Jurkat, Clone E6-1 (cell line): Measurements from ENCODE around the gene COPS4.
"Not testable (repeated sequence)": the region's sequence is repeated elsewhere in the genome, so short reads cannot be mapped to it uniquely, and the experiment has no call there.

Experiments
- DNase-seq: peaks from one replicate; pipeline ENCODE4 v3.0.0-alpha.2; 2011; ENCODE audit warnings: low read depth, low spot score
- H3K4me3 ChIP-seq: 2 replicates; pipeline ENCODE4 v1.5.1; 2011; ENCODE audit warnings: mild to moderate bottlenecking, low read length, control low read depth, moderate library complexity

The COPS4 gene

DNA sequence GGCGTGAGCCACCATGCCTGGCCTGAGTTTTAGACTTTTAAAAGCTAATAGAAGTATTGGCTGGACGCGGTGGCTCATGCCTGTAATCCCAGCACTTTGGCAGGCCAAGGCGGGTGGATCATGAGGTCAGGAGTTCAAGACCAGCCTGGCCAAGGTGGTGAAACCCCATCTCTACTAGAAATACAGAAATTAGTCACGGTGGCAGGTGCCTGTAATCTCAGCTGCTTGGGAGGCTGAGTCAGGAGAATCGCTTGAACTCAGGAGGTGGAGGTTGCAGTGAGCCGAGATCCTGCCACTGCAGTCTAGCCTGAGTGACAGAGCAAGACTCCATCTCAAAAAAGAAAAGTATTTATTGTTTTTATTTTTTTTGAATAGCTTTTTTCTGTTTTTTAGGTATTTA, 39.8 kb downstream of the COPS4 start:
- DNase-seq, H3K4me3 ChIP-seq: not testable (repeated sequence)

DNA sequence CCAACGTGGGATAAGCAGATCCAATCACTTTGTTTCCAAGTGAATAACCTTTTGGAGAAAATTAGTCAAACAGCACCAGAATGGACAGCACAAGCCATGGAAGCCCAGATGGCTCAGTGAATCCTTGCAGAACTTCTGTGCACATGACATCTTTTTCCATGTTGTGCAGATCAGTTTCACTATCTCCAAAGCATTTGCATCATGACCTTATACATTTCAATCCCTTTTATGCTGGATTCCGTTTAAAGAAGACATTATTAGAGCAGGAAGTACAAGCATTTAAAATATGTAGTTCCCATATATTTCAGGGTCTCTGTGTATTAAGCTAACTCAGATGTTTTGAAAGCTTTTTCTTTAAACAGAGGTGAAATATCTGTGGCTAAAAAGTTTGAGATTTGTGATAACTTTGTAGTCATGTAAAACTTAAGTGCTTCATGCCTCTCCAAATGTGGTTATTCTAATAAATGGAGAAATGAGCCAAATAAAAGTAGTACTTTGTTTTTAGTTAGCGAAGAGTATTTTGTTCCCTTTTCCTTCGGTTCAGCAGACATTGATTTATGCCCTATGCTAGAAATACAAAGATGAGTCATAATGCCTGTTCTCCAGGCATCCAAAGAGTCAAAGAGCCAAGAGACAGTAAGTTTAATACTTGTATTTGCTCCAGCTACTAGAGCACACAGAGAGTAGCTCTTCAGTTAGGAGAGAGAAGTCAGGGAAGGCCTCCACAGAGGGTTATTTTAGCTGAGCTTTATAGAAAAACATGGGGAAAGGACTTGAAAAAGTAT, 40.5 kb downstream of the COPS4 start:
- no peak overlapping the region for H3K4me3 ChIP-seq
- DNase-seq: no peak

- DNase-seq: no peak
- no peak overlapping the region for H3K4me3 ChIP-seq
Measured at GRCh38 chr4:83080561-83080960, 45.6 kb downstream of the COPS4 start.

DNA sequence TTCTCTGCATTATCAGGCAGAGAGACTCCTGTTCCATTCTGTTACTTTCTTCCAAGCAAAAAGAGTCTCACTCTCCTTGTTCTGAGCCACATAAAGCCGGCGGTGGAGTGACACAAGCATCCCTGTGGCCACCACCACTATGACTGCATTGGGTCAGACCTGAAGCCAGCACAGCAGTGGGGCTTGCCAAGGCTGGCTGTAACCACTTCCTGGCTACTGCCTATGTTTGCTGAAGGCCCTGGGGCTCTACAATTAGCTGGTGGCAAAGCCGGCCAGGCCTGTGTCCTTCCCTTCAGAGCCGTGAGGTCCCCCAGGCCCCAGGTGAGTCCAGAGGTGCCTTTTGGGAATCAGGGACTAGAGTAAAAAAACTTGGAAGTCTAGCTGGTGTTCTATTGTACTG, 47.8 kb downstream of the COPS4 start:
- H3K4me3 ChIP-seq: no peak overlapping the region
- no peak for DNase-seq

DNA sequence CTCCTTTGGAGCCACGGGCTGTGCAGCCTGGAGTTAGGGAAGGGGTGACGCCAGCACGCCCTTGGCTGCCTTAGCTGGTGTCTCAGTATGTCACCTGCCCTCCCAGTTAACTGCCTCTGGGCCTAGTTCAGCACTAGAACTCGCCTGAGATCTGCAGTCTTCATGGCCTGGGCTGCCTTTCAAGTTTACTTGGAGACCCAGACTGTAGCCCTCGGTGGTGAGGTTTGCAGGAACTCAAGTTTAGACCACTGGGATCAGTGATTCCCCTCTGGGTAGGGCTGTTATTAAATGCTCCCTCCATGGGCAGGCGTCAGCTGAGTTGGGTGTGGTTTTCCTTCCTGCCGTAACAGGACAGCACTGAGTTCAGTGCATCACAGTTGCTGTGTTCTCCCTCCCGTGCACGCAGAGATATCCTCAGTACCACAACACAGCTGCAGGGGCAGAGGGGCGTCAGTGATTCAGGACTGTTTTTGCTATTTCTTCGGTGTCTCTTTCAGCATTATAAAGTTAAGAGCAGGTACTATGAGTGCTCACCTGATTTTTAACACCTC, 49.0 kb downstream of the COPS4 start:
- H3K4me3 ChIP-seq: no peak overlapping the region
- peak; percentile 74 for DNase-seq

GRCh38 chr4:83084956-83085355, 50.0 kb downstream of the COPS4 start:
- DNase-seq, H3K4me3 ChIP-seq: not testable (repeated sequence)

DNA sequence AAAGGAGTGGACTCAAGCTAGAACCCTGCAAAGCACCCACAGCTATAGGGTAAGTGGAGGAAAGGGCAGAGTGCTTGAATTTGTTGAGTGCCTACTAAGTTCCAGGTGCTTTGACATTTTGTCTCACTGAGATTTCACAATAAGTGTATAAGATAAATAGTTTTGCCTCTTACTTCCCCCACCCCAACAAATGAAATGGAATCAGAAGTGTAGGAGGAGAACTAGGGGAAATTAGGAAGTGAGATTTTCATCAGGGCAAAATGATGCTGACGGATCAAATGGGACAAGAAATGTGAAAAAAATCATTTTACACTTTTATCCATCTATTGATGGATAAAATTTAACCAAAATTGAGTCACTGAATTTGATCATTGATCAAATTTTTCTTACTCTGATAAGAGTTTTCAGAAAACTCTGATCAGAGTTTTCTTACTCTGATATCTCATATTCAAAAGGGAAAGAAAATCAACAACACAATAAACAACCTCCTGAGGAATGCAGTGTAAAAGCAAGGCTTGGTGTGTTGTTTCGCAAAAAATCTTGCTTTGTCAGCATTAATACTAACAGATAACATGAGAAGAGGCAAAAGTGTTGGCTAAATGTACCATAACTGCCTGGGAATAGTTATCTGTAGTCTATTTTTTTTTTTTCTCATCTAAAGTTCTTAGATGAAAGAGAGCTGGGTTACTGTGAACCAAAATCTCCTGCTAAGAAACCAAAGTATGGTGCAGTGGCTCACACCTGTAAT, 54.6 kb downstream of the COPS4 start:
- no peak for DNase-seq
- no peak overlapping the region for H3K4me3 ChIP-seq

- no peak for DNase-seq
- H3K4me3 ChIP-seq: no peak overlapping the region
Measured at GRCh38 chr4:83093060-83093640, 58.2 kb downstream of the COPS4 start.

DNA sequence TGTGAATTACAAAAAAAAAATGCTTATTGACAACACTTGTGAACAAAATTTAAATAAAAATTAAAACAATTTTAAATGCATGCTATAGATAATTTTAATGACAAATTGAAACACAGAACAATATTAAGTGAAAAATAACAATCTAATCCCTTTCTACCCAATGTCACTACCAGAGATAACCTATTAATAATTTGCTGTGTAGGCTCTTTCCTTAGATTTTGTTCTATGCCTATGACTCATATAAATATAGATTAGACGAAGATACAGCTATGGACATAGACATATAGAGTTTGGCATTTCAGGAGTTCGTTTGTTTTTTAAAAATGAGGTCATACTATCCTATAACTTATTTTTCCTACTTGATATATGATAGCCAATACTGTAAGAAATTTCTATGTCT, 61.4 kb downstream of the COPS4 start:
- DNase-seq: no peak
- no peak overlapping the region for H3K4me3 ChIP-seq

- H3K4me3 ChIP-seq: no peak overlapping the region
- DNase-seq: no peak
Measured at GRCh38 chr4:83104991-83105390, 70.0 kb downstream of the COPS4 start.

DNA sequence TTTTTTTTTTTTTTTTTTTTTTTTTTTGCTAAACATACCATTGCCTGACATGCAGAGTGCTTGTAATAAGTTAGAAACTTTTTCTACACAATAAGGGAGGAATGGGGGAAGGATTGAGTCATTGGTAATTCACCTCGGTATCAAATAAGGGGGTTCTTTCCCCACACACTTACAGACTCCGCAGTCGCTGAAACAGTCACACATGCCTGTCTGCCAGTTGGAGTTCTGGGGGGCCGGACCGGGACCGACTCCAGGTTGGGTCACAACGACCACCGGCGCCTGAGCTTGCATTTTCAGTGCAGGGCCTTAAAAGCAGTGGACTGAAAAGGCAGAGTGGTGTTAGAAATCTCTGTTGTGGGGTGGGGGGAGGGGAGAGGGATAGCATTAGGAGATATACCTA, 72.6 kb downstream of the COPS4 start:
- no peak for DNase-seq
- H3K4me3 ChIP-seq: no peak overlapping the region

GRCh38 chr4:83108101-83108861, 73.3 kb downstream of the COPS4 start:
- no peak overlapping the region for H3K4me3 ChIP-seq
- DNase-seq: no peak

DNA sequence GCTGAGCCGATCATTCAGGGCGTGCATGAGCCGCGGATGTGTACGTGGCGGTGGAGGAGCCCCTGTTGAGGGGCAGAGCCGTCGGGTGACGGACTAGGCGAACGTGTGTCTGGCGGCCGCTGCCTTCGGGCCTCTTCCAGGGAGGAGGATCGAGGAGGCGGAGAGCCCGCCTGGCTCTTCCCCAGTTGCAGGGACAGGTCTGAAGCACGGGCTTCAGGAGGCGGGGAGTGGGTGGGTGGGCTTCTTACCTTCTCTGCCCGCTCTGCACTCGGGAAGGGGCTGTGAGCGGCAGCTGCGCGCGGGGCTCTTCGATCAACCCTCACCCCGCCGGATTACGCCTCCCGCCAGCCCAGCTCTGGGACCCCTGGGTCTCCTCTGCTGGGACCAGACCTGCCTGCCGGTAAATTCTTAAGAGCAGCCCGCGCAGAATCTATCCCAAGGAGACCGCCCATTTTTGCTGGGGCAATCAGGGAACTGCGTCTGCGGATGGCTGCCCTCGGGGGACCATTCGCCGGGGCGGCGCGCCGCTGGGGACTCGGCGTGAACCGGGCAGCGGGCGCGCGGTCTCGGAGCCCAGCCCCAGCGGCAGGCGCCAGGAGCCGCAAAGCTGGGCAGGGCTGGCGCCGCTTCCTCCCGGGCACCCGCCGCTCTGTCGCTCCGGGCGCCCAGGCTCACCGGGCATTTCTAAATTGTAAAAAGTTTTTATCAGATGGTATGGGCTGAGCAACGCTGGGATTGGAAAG, 74.7 kb downstream of the COPS4 start:
- peak overlapping the region; percentile 56 for H3K4me3 ChIP-seq
- no peak for DNase-seq

DNA sequence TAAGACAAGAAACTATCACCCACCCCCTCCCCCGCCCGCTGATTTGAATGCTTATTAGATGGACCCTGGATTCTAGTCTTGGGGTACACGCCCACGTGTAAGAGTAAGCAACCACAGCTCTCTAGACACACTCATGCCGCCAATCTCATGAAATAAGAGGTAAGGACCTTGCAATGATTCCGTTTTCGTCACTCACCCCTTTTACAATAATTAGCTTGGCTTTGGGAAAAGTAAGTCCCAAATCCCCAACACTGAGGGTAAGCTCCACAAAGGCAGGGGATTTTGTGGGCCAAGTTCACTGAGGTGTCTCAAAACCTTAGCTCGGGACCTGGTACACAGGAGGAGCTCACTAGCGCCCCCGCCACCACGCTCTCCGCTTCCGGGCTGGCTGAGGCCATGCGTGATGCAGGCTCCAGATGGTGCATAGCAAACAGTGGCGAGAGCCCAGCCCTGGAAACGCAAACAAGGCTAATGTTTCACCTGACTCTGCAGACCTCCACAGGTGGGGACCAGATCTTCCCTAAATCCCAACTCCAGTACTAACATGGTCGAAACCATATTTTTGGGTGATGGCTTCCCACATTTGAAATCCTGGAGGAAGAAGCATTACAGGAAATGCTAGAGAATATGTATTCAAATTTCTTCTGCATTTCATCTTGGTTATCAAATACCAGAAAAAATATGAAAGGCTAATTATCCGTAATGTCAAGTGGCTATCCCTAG, 75.4 kb downstream of the COPS4 start:
- DNase-seq: peak; percentile 81
- H3K4me3 ChIP-seq: peak overlapping the region; percentile 56

- no peak overlapping the region for H3K4me3 ChIP-seq
- no peak for DNase-seq
Measured at GRCh38 chr4:83110970-83111750, 76.2 kb downstream of the COPS4 start.

- H3K4me3 ChIP-seq, DNase-seq: not testable (repeated sequence)
Measured at GRCh38 chr4:83111751-83112141, 76.8 kb downstream of the COPS4 start.

GRCh38 chr4:83112231-83112630, 77.2 kb downstream of the COPS4 start:
- H3K4me3 ChIP-seq: peak overlapping the region; percentile 48
- peak; percentile 80 for DNase-seq
